SK-MEL-5 (cell line): ENCODE measurements around the gene PRCP. TPM values are rescaled to one million over a fixed set of nuclear protein-coding genes. Genes with fewer than 3 reads are reported as not detected.
A peak's percentile ranks its signal among the peaks of the same experiment; 100 is the strongest.
"Not testable (repeated sequence)": the region's sequence is repeated elsewhere in the genome, so short reads cannot be mapped to it uniquely, and the experiment has no call there.

ENCODE experiments used
- DNase-seq: peaks from one replicate; pipeline ENCODE4 v3.0.0-alpha.2; 2016; ENCODE audit warnings: low read depth, low spot score
- in situ Hi-C: cut with HindIII; loops from 2 replicates; pipeline ENCODE4 v1.10.0; 2016; ENCODE audit warnings: low sequenced_read_pairs, high pct_unique_total_duplicates, low pct_unique_long_range_greater_than_20kb
- polyA plus RNA-seq, 2 experiments: library from polyadenylated mRNA; depleted of rRNA; stranded (reverse); fragments of >200 nt; gene quantifications; 2 replicates each; pipeline ENCODE4 v1.2.3, GENCODE V29; 2015
- total RNA-seq: library from RNA; depleted of rRNA; stranded (reverse); fragments of >200 nt; shearing (Covaris generic); gene quantifications from 2 replicates; pipeline ENCODE4 v1.2.3, GENCODE V29; 2014; rRNA removed

Gene PRCP
- 48.2 and 54.8 TPM in 2 replicates for total RNA-seq
- 62.5 and 85.4 TPM in 2 replicates for polyA plus RNA-seq (2015; cell fraction: cytosol; rRNA removed)
- polyA plus RNA-seq (2015; cell fraction: nucleus; rRNA removed), result 16.3 and 17.3 TPM in 2 replicates

- in situ Hi-C loops, result no loop called here
- peak; percentile 82 for DNase-seq
Observed at GRCh38 chr11:82900277-82901164, at the start of gene PRCP. Gene PRCP (minus strand): TSS chr11:82900430. CDS start chr11:82900402, 28 bp downstream.

- in situ Hi-C loops, result no loop called here
- no peak for DNase-seq
Observed at GRCh38 chr11:82949352-82949751, 49.1 kb upstream of the PRCP start.

- no peak for DNase-seq
- in situ Hi-C loops, result no loop called here
Observed at GRCh38 chr11:82945682-82946081, 45.5 kb upstream of the PRCP start.

- in situ Hi-C loops, DNase-seq: not testable (repeated sequence)
Observed at GRCh38 chr11:82945041-82945440, 44.8 kb upstream of the PRCP start.

DNA sequence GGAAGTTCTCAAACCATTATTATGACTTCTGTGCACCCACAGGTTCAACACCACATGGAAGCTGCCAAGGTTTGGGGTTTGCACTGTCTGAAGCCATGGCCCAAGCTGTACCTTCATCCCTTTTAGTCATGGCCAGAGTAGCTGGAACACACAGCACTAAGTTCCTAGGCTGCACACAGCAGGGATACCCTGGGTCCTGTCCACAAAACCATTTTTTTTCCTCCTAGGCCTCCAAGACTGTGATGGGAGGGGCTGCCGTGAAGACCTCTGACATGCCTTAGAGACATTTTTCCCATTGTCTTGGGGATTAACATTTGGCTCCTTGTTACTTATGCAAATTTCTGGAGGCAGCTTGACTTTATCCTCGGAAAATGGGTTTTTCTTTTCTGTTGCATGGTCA is 44.0 kb upstream of the PRCP start:
- in situ Hi-C loops, result no loop called here
- DNase-seq, result no peak

- DNase-seq, in situ Hi-C loops: not testable (repeated sequence)
Observed at GRCh38 chr11:82943430-82943829, 43.2 kb upstream of the PRCP start.

- in situ Hi-C loops, result no loop called here
- no peak for DNase-seq
Observed at GRCh38 chr11:82942376-82942775, 42.1 kb upstream of the PRCP start.

GRCh38 chr11:82939456-82939855 is 39.2 kb upstream of the PRCP start:
- DNase-seq, result no peak
- in situ Hi-C loops, result no loop called here

- no peak for DNase-seq
- in situ Hi-C loops, result no loop called here
Observed at GRCh38 chr11:82937554-82937953, 37.3 kb upstream of the PRCP start.

DNA sequence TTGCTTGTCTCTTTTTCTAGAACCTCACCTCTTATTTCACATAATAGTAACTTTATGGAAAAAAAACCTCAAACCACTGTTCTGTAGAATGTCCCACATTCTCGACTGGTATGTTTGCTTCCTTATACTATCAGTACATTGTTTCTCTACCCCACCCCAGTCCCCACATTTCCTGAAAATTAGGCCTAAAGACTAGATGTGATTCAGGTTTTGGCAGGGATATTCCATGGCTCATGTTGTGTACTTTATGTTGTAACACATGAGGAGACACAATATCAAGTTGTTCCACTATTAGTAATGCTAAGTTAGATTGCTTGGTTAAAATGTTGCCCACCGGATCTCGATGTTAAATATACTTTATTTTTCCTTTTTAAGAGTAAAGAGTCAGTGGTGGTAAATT is 36.0 kb upstream of the PRCP start:
- no peak for DNase-seq
- in situ Hi-C loops, result no loop called here

DNA sequence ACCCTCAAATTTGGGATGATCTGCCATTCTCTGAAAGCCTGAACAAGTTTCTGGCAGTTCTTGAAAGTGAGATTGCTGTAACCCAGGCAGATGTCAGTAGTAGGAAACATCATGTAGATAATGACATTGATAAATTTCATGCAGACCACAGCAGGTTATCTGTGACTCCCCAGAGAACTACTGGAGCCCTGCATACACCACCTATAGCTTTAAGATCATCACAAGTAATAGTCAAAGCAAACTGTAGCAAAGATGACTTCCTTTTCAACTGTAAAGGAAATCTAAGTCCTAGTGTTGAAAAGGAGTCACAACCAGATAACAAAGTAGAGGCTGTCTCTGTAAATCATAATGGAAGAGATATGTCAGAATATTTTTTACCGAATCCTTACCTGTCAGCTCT is 32.3 kb upstream of the PRCP start:
- in situ Hi-C loops, result no loop called here
- no peak for DNase-seq

- in situ Hi-C loops, result no loop called here
- DNase-seq, result no peak
Observed at GRCh38 chr11:82930734-82931133, 30.5 kb upstream of the PRCP start.

GRCh38 chr11:82930229-82930628 is 30.0 kb upstream of the PRCP start:
- in situ Hi-C loops, result no loop called here
- DNase-seq, result no peak

GRCh38 chr11:82929121-82929520 is 28.9 kb upstream of the PRCP start:
- DNase-seq, result no peak

DNA sequence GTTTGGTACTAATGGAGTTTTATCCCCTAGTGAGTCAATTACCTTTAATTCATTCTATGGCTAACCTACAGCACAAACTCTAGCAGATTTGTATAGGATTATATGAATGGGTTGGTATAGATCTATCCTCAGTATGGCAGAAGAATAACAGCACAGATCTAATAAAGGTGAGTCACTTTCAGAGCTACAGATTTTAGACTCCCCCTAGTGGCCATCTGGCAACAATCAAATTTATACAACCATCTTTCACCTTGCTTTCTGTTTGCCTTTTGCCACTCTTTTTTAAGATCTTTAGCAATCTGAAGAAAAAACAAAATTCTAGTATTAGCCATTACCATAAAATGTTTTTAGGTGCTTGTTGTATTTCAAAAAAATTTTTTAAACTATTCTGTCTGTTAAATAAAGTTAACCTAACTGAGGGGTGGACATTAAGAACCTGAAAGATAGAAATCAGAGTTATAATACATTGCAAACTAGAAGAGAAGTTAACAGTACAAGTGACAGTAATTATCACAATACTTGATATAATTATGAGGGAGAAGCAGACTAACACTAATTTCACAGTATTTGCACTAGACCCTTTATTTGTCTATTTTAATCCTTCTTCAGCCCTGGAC is 27.1 kb upstream of the PRCP start:
- DNase-seq, result peak; percentile 63
- in situ Hi-C loops, result no loop called here

More at GRCh38 chr11:82929121-82929520, 28.9 kb upstream of the PRCP start:
- in situ Hi-C loops, result no loop called here

DNA sequence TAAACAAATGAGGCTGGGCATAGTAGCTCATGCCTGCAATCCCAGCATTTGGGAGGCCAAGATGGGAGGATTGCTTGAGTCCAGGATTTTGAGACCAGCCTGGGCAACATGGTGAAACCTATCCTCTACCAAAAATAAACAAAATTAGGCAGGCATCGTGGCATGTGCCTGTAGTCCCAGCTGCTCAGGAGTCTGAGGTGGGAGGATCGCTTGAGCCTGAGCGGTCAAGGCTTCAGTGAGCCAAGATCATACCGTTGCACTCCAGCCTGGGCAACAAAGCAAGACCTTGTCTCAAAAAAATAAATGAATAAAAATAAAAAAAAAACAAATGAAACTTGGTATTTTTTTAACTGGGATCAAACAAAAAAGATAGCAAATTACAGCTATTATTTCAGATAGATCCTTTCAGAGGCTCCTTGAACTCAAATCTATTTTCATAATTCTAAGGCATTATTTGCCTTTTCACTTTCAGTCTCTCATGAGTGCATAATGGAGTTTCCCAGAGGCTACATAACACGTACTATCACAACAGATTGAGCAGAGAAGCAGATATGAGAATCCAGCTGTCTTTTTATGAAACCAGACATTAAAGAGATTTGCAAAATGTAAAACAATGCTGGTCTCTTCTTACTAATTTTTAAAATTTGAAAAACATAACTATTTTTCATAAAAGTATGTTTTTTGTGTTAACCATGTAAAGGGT is 24.4 kb upstream of the PRCP start:
- no peak for DNase-seq
- in situ Hi-C loops, result no loop called here

GRCh38 chr11:82922396-82923173 is 22.4 kb upstream of the PRCP start:
- DNase-seq, in situ Hi-C loops: not testable (repeated sequence)
